ENCODE measurements around the gene VAV1. TPM values are rescaled to one million over a fixed set of nuclear protein-coding genes. Genes with fewer than 3 reads are reported as not detected.
"Not testable (repeated sequence)": the region's sequence is repeated elsewhere in the genome, so short reads cannot be mapped to it uniquely, and the experiment has no call there.

VAV1 gene
- total RNA-seq, 1 donor from 2014 or later, result not detected

DNA sequence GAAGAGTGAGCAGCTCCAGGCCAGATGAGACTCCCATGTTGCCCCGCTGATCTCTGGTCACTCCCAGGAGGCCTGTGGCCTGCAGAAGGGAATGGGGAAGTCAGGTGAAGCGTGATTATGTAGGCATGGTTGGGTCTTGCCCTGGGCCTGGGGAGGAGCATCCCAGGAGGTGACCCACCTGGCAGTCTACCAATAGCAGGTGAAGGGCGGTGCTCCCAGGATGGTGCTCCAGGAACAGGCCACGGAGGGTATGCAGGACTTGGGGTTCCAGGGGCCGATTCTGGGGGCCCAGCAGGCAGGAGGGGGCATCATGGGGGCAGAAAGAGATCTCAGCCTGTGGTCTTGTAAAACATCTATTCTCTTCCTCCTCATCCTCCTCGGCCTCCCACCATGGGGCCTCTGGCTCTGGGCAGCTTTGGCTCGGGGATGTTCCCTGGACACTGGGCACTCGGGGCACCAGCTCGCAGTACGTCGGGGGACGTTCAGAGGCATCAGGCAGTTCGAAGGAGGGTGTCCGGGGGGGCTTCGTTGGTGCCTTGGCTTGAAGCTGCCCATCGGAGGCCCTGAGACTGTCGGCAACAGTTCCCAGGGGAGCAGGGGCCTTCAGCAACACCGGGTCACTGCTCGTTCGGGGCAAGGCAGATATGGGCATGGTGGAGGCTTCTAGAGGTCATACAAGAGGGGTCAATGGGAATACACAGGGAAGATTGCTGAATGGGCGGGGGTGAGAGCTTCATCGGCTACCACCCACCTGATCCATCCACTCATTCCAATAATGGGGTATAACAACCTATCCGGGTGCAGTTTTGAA lies 17.6 kb upstream of the VAV1 start:
- Mint-ChIP-seq H3K4me1 (ENCODE audit: low read depth) (peaks cover 8% of the 10 kb centered on the region), H3K4me3 (ENCODE audit: unreplicated experiment) (no peak overlapping the region), H3K9me3 (ENCODE audit: low read depth) (no peaks in the 10 kb centered on the region), H3K27ac (ENCODE audit: unreplicated experiment) (no peak overlapping the region), H3K36me3 (ENCODE audit: low read depth) (peaks cover 10% of the 10 kb centered on the region), H3K27me3 (ENCODE audit: low read depth) (no peaks in the 10 kb centered on the region)
- TF ChIP-seq, protein P1, sequence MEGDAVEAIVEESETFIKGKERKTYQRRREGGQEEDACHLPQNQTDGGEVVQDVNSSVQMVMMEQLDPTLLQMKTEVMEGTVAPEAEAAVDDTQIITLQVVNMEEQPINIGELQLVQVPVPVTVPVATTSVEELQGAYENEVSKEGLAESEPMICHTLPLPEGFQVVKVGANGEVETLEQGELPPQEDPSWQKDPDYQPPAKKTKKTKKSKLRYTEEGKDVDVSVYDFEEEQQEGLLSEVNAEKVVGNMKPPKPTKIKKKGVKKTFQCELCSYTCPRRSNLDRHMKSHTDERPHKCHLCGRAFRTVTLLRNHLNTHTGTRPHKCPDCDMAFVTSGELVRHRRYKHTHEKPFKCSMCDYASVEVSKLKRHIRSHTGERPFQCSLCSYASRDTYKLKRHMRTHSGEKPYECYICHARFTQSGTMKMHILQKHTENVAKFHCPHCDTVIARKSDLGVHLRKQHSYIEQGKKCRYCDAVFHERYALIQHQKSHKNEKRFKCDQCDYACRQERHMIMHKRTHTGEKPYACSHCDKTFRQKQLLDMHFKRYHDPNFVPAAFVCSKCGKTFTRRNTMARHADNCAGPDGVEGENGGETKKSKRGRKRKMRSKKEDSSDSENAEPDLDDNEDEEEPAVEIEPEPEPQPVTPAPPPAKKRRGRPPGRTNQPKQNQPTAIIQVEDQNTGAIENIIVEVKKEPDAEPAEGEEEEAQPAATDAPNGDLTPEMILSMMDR (IDR thresholded peaks at IDR 0.05), result no peak
- no peak for DNase-seq (ENCODE audit: low spot score)

DNA sequence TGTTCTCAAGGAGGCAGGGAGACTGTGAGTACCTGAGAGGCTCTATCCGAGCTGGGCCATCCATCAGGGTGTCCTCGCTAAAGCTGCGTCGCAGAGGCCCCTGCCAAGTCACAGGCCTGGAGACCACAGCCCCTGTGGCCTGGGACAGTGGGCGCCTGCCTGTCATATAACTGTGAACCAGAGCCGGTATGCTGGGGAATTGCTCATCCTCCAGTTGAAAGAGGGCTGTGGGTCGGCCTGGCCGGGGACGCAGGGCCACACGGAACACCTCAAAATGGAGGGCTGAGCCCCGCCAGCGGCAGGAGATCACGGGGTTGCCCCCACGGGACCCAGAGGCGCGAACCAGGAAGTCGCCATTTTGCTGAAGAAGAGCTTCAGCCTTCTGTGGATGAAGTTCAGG lies 11.9 kb upstream of the VAV1 start:
- H3K36me3 Mint-ChIP-seq (ENCODE audit: low read depth), result no peaks in the 10 kb centered on the region
- H3K27me3 Mint-ChIP-seq (ENCODE audit: low read depth), result no peaks in the 10 kb centered on the region
- TF ChIP-seq, protein P1 (IDR thresholded peaks at IDR 0.05), result no peak
- H3K9me3 Mint-ChIP-seq (ENCODE audit: low read depth), result no peaks in the 10 kb centered on the region
- DNase-seq (ENCODE audit: low spot score), result no peak
- H3K27ac Mint-ChIP-seq (ENCODE audit: unreplicated experiment), result no peak overlapping the region
- H3K4me1 Mint-ChIP-seq (ENCODE audit: low read depth), result peaks cover under 1% of the 10 kb centered on the region
- no peak overlapping the region for H3K4me3 Mint-ChIP-seq (ENCODE audit: unreplicated experiment)

- DNase-seq (ENCODE audit: low spot score), result no peak
- H3K27ac Mint-ChIP-seq (ENCODE audit: unreplicated experiment), result no peak overlapping the region
- no peak overlapping the region for H3K4me3 Mint-ChIP-seq (ENCODE audit: unreplicated experiment)
- H3K9me3 Mint-ChIP-seq (ENCODE audit: low read depth), result no peaks in the 10 kb centered on the region
- TF ChIP-seq, protein P1 (IDR thresholded peaks at IDR 0.05), result no peak
- no peaks in the 10 kb centered on the region for H3K36me3 Mint-ChIP-seq (ENCODE audit: low read depth)
- H3K4me1 Mint-ChIP-seq (ENCODE audit: low read depth), result peaks cover 6% of the 10 kb centered on the region
- peaks cover 2% of the 10 kb centered on the region for H3K27me3 Mint-ChIP-seq (ENCODE audit: low read depth)
Measured at GRCh38 chr19:6761053-6761676, 11.3 kb upstream of the VAV1 start.

DNA sequence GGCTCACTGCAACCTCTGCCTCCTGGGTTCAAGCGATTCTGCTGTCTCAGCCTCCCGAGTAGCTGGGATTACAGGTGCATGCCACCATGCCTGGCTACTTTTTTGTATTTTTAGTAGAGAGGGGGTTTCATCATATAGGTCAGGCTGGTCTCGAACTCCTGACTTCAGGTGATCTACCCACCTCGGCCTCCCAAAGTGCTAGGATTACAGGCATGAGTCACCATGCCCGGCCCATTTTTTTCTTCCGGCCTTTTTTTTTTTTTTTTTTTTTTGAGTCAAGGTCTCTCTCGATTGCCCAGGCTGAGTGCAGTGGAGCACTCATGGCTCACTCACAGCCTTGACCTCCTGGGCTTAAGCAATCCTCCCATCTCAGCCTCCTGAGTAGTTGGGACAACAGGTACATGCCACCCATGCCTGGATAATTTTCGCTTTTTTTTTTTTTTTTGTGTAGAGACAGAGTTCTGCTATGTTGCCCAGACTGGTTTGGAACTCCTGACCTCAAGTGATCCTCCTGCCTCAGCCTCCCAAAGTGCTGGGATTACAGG lies 10.2 kb upstream of the VAV1 start:
- H3K4me3 Mint-ChIP-seq (ENCODE audit: unreplicated experiment); H3K9me3 Mint-ChIP-seq (ENCODE audit: low read depth); H3K36me3 Mint-ChIP-seq (ENCODE audit: low read depth); H3K27me3 Mint-ChIP-seq (ENCODE audit: low read depth); DNase-seq (ENCODE audit: low spot score); H3K27ac Mint-ChIP-seq (ENCODE audit: unreplicated experiment): not testable (repeated sequence)
- peaks cover 16% of the 10 kb centered on the region for H3K4me1 Mint-ChIP-seq (ENCODE audit: low read depth)

GRCh38 chr19:6765738-6766356 lies 6.7 kb upstream of the VAV1 start:
- no peak for DNase-seq (ENCODE audit: low spot score)
- Mint-ChIP-seq H3K36me3 (ENCODE audit: low read depth) (no peaks in the 10 kb centered on the region), H3K9me3 (ENCODE audit: low read depth) (no peaks in the 10 kb centered on the region), H3K27me3 (ENCODE audit: low read depth) (peaks cover 8% of the 10 kb centered on the region), H3K4me1 (ENCODE audit: low read depth) (peaks cover 19% of the 10 kb centered on the region), H3K4me3 (ENCODE audit: unreplicated experiment) (no peak overlapping the region), H3K27ac (ENCODE audit: unreplicated experiment) (no peak overlapping the region)
- TF ChIP-seq, protein P1 (IDR thresholded peaks at IDR 0.05), result no peak

All from chondrocyte (in vitro differentiated cells).